SK-N-SH treated with all-trans-retinoic acid at 6 μM for 48 hours (cell line): ENCODE data around the gene NCKAP5.

ENCODE experiments used
- BACH2 ChIP-seq: fragments of 250-450 bp; sonication (Bioruptor Pico); IDR thresholded peaks from 2 replicates; pipeline ENCODE4 v1.9.0; 2021; ENCODE audit warnings: mild to moderate bottlenecking, borderline replicate concordance
- GLIS3 ChIP-seq: fragments of 250-450 bp; sonication (Bioruptor Pico); IDR thresholded peaks from 2 replicates; pipeline ENCODE4 v1.5.0; 2020; ENCODE audit warnings: mild to moderate bottlenecking, moderate library complexity
- TOX ChIP-seq: fragments of 250-450 bp; sonication (Bioruptor Pico); IDR thresholded peaks from 2 replicates; pipeline ENCODE4 v1.8.0; 2021; ENCODE audit warnings: mild to moderate bottlenecking, moderate library complexity, borderline replicate concordance
- ZC3H10 ChIP-seq: fragments of 250-450 bp; sonication (Bioruptor Pico); IDR thresholded peaks from 2 replicates; pipeline ENCODE4 v1.5.1; 2021; ENCODE audit warnings: mild to moderate bottlenecking, moderate library complexity
- ZFP30 ChIP-seq: fragments of 450-650 bp; formaldehyde crosslinking; IDR thresholded peaks from 2 replicates; pipeline ENCODE4 v1.5.0; 2022; ENCODE audit warnings: mild to moderate bottlenecking, moderate library complexity

DNA sequence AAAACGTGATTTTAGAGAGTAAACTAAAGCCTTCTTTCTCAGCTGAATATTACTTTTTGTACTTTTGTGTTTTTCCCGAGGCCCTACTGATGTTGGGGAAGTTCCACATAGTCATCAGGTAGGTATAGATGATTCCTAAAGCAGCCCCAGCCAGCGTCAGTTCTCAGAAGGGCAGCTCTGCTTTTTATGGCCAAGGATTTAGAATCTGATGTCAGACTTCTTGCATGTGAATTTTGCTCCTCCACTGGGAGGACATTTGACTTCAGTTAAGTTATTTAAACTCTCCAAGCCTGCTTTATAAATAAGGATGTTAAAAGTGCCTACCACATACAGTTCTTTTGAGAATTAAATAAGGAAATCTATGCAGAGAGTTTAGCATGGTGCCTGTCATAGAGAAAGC is 130.8 kb downstream of the NCKAP5 start:
- no peak for TF ChIP-seq ZFP30
- no peak for TF ChIP-seq BACH2
- no peak for TF ChIP-seq TOX (CRISPR knock-in tag)
- no peak for TF ChIP-seq GLIS3 (CRISPR knock-in tag)
- TF ChIP-seq ZC3H10 (CRISPR knock-in tag), result no peak
